SK-N-SH (cell line): Measurements from ENCODE around the gene TLL2. TPM values are rescaled to one million over a fixed set of nuclear protein-coding genes. Genes with fewer than 3 reads are reported as not detected.

Experiments
- CTCF ChIA-PET: fragments of 300-600, 350-600 bp; formaldehyde crosslinking; extraction: SDS; loops from one replicate; lab custom pipeline; 2021; lab: Yijun Ruan, JAX
- POLR2A ChIA-PET: fragments of 350-600 bp; sonication (Branson Sonifier 250); formaldehyde crosslinking; extraction: SDS; loops from one replicate; lab custom pipeline; 2020; ENCODE audit warnings: antibody characterized with exemption, inconsistent platforms; lab: Yijun Ruan, JAX
- DNase-seq: peaks from one replicate; pipeline ENCODE4 v3.0.0; 2012
- H2AFZ ChIP-seq: fragments of 200-600 bp; sonication (generic); 2 replicates; pipeline ENCODE4 v1.8.1; 2016; ENCODE audit warnings: antibody characterized with exemption, mild to moderate bottlenecking, low read depth
- H3F3A ChIP-seq: fragments of 200-600 bp; sonication (generic); replicated peaks from 2 replicates; pipeline ENCODE3; 2016; ENCODE audit warnings: antibody characterized with exemption, mild to moderate bottlenecking; ENCODE audit not compliant: insufficient read depth
- H3K27ac ChIP-seq, 2 experiments: fragments of 200-500 bp in 1 of 2; fragments of 200-600 bp in 1 of 2; sonication (Bioruptor generic) in 1 of 2; sonication (generic), shearing (Covaris generic) in 1 of 2; 2 replicates each; pipeline versions ENCODE4 v1.5.1 to v1.6.1; 2014 to 2016; ENCODE audit warnings: low read depth in 2 of 2, inconsistent platforms in 1 of 2, low read length in 1 of 2, mild to moderate bottlenecking in 1 of 2, mixed read lengths in 1 of 2
- H3K27me3 ChIP-seq: fragments of 200-600 bp; sonication (generic), shearing (Covaris generic); 2 replicates; pipeline ENCODE4 v1.6.1; 2016; ENCODE audit warnings: mixed run types; ENCODE audit not compliant: insufficient read depth
- H3K36me3 ChIP-seq, 2 experiments: fragments of 200-500 bp in 1 of 2; fragments of 200-600 bp in 1 of 2; sonication (Bioruptor generic) in 1 of 2; sonication (generic) in 1 of 2; replicated peaks in 1 of 2; 2 replicates each; pipeline versions ENCODE3 to v1.5.1; 2014 to 2016; ENCODE audit warnings: low read length in 1 of 2, mild to moderate bottlenecking in 1 of 2; ENCODE audit not compliant: insufficient read depth in 2 of 2, control insufficient read depth in 1 of 2
- H3K4me1 ChIP-seq, 2 experiments: fragments of 200-500 bp in 1 of 2; fragments of 200-600 bp in 1 of 2; sonication (Bioruptor generic) in 1 of 2; sonication (generic), shearing (Covaris generic) in 1 of 2; 2 replicates each; pipeline versions ENCODE4 v1.5.1 to v1.6.1; 2014 to 2016; ENCODE audit warnings: low read depth in 1 of 2, low read length in 1 of 2, mixed run types in 1 of 2; ENCODE audit not compliant: insufficient read depth in 2 of 2, control insufficient read depth in 1 of 2
- H3K4me2 ChIP-seq: fragments of 200-600 bp; sonication (generic), shearing (Covaris generic); 2 replicates; pipeline ENCODE4 v1.6.1; 2017; ENCODE audit warnings: mixed run types
- H3K4me3 ChIP-seq, 2 experiments: fragments of 200-500 bp in 1 of 2; fragments of 200-600 bp in 1 of 2; sonication (Bioruptor generic) in 1 of 2; sonication (generic), shearing (Covaris generic) in 1 of 2; 2 replicates each; pipeline versions ENCODE4 v1.5.1 to v1.8.1; 2014 to 2016; ENCODE audit warnings: low read depth in 2 of 2, inconsistent platforms in 1 of 2, low read length in 1 of 2, mild to moderate bottlenecking in 1 of 2, mixed read lengths in 1 of 2, moderate library complexity in 1 of 2
- H3K79me2 ChIP-seq: fragments of 200-600 bp; sonication (generic); 2 replicates; pipeline ENCODE4 v1.8.1; 2017; ENCODE audit warnings: mild to moderate bottlenecking; ENCODE audit not compliant: insufficient read depth
- H3K9ac ChIP-seq: fragments of 200-600 bp; sonication (generic); 2 replicates; pipeline ENCODE4 v1.6.1; 2017; ENCODE audit warnings: mixed run types
- H3K9me2 ChIP-seq: fragments of 200-600 bp; sonication (generic); 2 replicates; pipeline ENCODE4 v1.6.1; 2017; ENCODE audit warnings: mixed run types
- H3K9me3 ChIP-seq: fragments of 200-600 bp; sonication (generic); 2 replicates; pipeline ENCODE4 v1.6.1; 2017; ENCODE audit warnings: mixed run types, mild to moderate bottlenecking, moderate library complexity
- H4K20me1 ChIP-seq: fragments of 200-600 bp; sonication (generic); 2 replicates; pipeline ENCODE4 v1.6.1; 2017; ENCODE audit warnings: mild to moderate bottlenecking, mixed run types; ENCODE audit not compliant: insufficient read depth
- FOXM1 ChIP-seq: IDR thresholded peaks from 2 replicates; pipeline ENCODE4 v1.4.0; 2012; ENCODE audit warnings: low read depth, mild to moderate bottlenecking
- JUND ChIP-seq: IDR thresholded peaks from 2 replicates; pipeline ENCODE4 v1.4.0; 2012
- MXI1 ChIP-seq: IDR thresholded peaks from 2 replicates; pipeline ENCODE4 v1.6.1; 2012; ENCODE audit warnings: mild to moderate bottlenecking, low read depth, low read length, improper control_type of control experiment
- RAD21 ChIP-seq: IDR thresholded peaks from 2 replicates; pipeline ENCODE4 v1.6.1; 2012; ENCODE audit warnings: mild to moderate bottlenecking, low read length
- RCOR1 ChIP-seq: fragments of 150-350 bp; IDR thresholded peaks from 2 replicates; pipeline ENCODE4 v1.6.1; 2017; ENCODE audit warnings: antibody characterized with exemption, low read length
- RFX5 ChIP-seq: IDR thresholded peaks from 2 replicates; pipeline ENCODE4 v1.6.1; 2012; ENCODE audit warnings: mild to moderate bottlenecking, improper control_type of control experiment, low read length
- RXRA ChIP-seq: IDR thresholded peaks from 2 replicates; pipeline ENCODE4 v1.4.0; 2012; ENCODE audit warnings: low read depth, mild to moderate bottlenecking, borderline replicate concordance
- SIN3A ChIP-seq: IDR thresholded peaks from 2 replicates; pipeline ENCODE4 v1.6.1; 2012; ENCODE audit warnings: low read depth, mild to moderate bottlenecking, low read length, moderate library complexity, borderline replicate concordance
- YY1 ChIP-seq: IDR thresholded peaks from 2 replicates; pipeline ENCODE4 v1.4.0; 2012; ENCODE audit warnings: low read depth, mild to moderate bottlenecking
- WGBS: methylation state at CpG from one replicate; pipeline ENCODE4 v1.1.6; 2017; ENCODE audit warnings: low lambda C conversion rate; 5-methylcytosine and 5-hydroxymethylcytosine counted together
- polyA plus RNA-seq, 3 experiments: library from polyadenylated mRNA; depleted of rRNA; stranded (reverse); fragments of >200 nt; gene quantifications; 2 replicates each; pipeline ENCODE4 v1.2.3, GENCODE V29; 2012
- TF ChIP-seq, protein P1 (sequence below): IDR thresholded peaks from 2 replicates; pipeline ENCODE4 v1.6.1; 2012; ENCODE audit warnings: mild to moderate bottlenecking, low read depth, low read length, moderate library complexity
- TF ChIP-seq, protein P2 (sequence below): IDR thresholded peaks from 2 replicates; pipeline ENCODE4 v1.4.0; 2012; ENCODE audit warnings: low read depth, borderline replicate concordance
- TF ChIP-seq, protein P3 (sequence below): IDR thresholded peaks from 2 replicates; pipeline ENCODE4 v1.4.0; 2012; ENCODE audit warnings: low read depth, borderline replicate concordance

Gene TLL2
- polyA plus RNA-seq, 1 of the 3 experiments (the other 2 are of a cell fraction): 0.36 TPM

DNA sequence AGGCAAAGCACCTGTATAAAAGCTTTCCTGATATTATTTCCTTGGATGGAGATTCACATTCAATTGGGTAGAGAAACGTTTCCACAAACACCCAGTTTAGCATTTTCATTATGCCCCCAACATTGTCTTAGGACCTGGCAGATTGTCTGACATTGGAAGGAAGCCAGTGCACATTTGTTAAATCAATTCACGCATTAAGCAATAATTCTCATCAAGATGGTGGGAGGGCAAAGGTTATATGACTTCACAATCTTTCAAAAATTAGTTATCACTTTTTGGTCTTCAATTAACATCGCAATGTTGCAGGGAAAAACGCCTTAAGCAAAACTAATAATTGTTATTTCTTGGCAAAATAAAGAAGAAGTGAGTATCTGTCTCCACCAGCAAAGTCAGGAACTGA lies 171.3 kb downstream of the TLL2 start (continued):
- TF ChIP-seq SIN3A (no peak), MXI1 (no peak), YY1 (no peak), RAD21 (no peak), RFX5 (no peak), JUND (no peak)
- TF ChIP-seq, all 33 proteins: peak for 0

DNA sequence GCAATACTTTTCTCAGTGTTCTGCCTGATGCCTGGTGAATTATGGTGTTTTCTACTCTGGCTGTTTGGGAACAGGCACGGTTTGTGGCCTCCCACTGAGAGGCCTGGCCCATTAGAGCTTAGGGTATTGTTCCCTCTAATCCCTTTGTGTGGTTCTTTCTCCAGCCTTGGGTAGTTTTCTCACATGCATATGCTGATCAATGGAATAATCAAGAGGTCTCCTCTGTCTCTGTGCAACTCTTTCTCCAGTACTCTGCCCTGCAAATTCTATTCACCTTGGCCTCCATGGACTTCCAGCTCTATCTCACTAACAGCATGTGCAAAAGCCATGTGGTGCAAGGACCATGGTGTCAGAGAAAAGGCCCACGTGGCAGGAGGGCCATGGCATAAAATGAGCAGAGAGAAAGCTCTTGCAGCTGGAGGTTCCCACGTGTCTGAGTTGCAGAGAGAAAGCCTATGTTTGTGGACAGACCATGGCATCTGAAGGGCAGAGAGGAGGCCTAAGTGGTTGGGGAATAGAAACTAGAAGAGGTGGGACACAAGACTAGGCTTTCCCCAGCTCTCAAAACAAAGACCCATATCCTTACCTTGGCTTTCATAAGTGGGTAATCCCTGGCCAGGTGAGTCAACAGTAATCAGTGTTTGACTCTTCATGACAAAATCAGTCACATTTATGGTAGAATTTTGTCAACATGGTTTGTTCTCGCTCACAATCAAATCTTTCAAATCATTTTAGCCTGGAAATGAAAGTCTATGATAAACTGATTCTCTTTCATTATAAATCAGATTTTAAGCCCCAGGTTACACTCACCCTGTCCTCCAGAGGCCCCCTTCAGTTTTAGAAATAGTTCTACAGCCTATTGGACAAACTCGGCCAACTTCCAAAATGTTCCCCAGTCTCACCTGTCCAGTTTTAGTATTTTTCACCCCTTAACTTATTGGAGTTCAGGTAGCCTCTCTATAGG lies 172.2 kb downstream of the TLL2 start:
- no peaks in the 10 kb centered on the region for H3K9me2 ChIP-seq
- H3K4me1 ChIP-seq: no peaks in the 10 kb centered on the region
- no peaks in the 10 kb centered on the region for H3F3A ChIP-seq
- H2AFZ ChIP-seq: no peak overlapping the region
- no peak overlapping the region for H3K4me3 ChIP-seq
- WGBS: 11% methylated on average over 5 of the region's 5 CpGs
- H3K9ac ChIP-seq: no peak overlapping the region
- POLR2A ChIA-PET: no interaction called here
- no peak for DNase-seq
- H3K36me3 ChIP-seq: no peaks in the 10 kb centered on the region
- no peaks in the 10 kb centered on the region for H4K20me1 ChIP-seq
- no peak overlapping the region for H3K27ac ChIP-seq
- CTCF ChIA-PET: interaction anchor here (0.6 to 2.5 kb wide), 18 partner anchors 8 to 391 kb away, joined by 3 to 10 read pairs (median 4); no protein-coding TSS in a partner anchor
- no peak overlapping the region for H3K4me2 ChIP-seq
- TF ChIP-seq RCOR1: no peak
- no peak for TF ChIP-seq FOXM1
- no peak for TF ChIP-seq MXI1
- TF ChIP-seq, protein P1, sequence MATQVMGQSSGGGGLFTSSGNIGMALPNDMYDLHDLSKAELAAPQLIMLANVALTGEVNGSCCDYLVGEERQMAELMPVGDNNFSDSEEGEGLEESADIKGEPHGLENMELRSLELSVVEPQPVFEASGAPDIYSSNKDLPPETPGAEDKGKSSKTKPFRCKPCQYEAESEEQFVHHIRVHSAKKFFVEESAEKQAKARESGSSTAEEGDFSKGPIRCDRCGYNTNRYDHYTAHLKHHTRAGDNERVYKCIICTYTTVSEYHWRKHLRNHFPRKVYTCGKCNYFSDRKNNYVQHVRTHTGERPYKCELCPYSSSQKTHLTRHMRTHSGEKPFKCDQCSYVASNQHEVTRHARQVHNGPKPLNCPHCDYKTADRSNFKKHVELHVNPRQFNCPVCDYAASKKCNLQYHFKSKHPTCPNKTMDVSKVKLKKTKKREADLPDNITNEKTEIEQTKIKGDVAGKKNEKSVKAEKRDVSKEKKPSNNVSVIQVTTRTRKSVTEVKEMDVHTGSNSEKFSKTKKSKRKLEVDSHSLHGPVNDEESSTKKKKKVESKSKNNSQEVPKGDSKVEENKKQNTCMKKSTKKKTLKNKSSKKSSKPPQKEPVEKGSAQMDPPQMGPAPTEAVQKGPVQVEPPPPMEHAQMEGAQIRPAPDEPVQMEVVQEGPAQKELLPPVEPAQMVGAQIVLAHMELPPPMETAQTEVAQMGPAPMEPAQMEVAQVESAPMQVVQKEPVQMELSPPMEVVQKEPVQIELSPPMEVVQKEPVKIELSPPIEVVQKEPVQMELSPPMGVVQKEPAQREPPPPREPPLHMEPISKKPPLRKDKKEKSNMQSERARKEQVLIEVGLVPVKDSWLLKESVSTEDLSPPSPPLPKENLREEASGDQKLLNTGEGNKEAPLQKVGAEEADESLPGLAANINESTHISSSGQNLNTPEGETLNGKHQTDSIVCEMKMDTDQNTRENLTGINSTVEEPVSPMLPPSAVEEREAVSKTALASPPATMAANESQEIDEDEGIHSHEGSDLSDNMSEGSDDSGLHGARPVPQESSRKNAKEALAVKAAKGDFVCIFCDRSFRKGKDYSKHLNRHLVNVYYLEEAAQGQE: no peak
- TF ChIP-seq, protein P2, sequence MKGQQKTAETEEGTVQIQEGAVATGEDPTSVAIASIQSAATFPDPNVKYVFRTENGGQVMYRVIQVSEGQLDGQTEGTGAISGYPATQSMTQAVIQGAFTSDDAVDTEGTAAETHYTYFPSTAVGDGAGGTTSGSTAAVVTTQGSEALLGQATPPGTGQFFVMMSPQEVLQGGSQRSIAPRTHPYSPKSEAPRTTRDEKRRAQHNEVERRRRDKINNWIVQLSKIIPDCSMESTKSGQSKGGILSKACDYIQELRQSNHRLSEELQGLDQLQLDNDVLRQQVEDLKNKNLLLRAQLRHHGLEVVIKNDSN: no peak
- no peak for TF ChIP-seq RXRA
- TF ChIP-seq, protein P3, sequence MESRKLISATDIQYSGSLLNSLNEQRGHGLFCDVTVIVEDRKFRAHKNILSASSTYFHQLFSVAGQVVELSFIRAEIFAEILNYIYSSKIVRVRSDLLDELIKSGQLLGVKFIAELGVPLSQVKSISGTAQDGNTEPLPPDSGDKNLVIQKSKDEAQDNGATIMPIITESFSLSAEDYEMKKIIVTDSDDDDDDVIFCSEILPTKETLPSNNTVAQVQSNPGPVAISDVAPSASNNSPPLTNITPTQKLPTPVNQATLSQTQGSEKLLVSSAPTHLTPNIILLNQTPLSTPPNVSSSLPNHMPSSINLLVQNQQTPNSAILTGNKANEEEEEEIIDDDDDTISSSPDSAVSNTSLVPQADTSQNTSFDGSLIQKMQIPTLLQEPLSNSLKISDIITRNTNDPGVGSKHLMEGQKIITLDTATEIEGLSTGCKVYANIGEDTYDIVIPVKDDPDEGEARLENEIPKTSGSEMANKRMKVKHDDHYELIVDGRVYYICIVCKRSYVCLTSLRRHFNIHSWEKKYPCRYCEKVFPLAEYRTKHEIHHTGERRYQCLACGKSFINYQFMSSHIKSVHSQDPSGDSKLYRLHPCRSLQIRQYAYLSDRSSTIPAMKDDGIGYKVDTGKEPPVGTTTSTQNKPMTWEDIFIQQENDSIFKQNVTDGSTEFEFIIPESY: no peak
- H3K79me2 ChIP-seq: no peaks in the 10 kb centered on the region
- H3K27me3 ChIP-seq: no peaks in the 10 kb centered on the region; the same call in 1 of the 2 replicates
- no peaks in the 10 kb centered on the region for H3K9me3 ChIP-seq
